GM23338 (cell line): ENCODE data around the gene PPP1R14B. TPM values are rescaled to one million over a fixed set of nuclear protein-coding genes. Genes with fewer than 3 reads are reported as not detected.

Experiments used
- ETS1 ChIP-seq: IDR thresholded peaks from 2 replicates; pipeline ENCODE4 v1.6.1; 2016; ENCODE audit warnings: antibody characterized with exemption
- EZH2 ChIP-seq: fragments of 200-600 bp; sonication (generic); IDR thresholded peaks from one replicate; pipeline ENCODE4 v1.8.0; 2017; ENCODE audit warnings: antibody characterized with exemption, mild to moderate bottlenecking, low read depth; ENCODE audit not compliant: unreplicated experiment
- EZH2phosphoT487 ChIP-seq: fragments of 200-600 bp; sonication (generic); IDR thresholded peaks from one replicate; pipeline ENCODE4 v1.8.1; 2018; ENCODE audit warnings: antibody characterized with exemption; ENCODE audit not compliant: unreplicated experiment
- POLR2AphosphoS5 ChIP-seq: IDR thresholded peaks from 2 replicates; pipeline ENCODE4 v1.6.1; 2016; ENCODE audit warnings: antibody characterized with exemption, low read depth
- STAT1 ChIP-seq: IDR thresholded peaks from one replicate; pipeline ENCODE4 v1.6.1; 2016; ENCODE audit warnings: antibody characterized with exemption; ENCODE audit not compliant: unreplicated experiment
- ZNF114 ChIP-seq: fragments of 250-450 bp; sonication (Bioruptor Pico); IDR thresholded peaks from 2 replicates; pipeline ENCODE4 v1.5.0; 2020; ENCODE audit warnings: mild to moderate bottlenecking, moderate library complexity
- ZNF331 ChIP-seq: fragments of 250-450 bp; sonication (Bioruptor Pico); IDR thresholded peaks from 2 replicates; pipeline ENCODE4 v1.5.0; 2020; ENCODE audit warnings: low read depth, mild to moderate bottlenecking, moderate library complexity
- ZNF462 ChIP-seq: fragments of 250-450 bp; sonication (Bioruptor Pico); IDR thresholded peaks from 2 replicates; pipeline ENCODE4 v1.5.0; 2020; ENCODE audit warnings: mild to moderate bottlenecking, moderate library complexity
- polyA plus RNA-seq: library from polyadenylated mRNA; unstranded; fragments of >200 nt; fragmentation: Nextera tagmentation; extraction: Ambion mirVana; gene quantifications from 2 replicates; pipeline ENCODE4 v1.2.1, GENCODE V29; 2016
- small RNA-seq: library from RNA; depleted of rRNA; stranded (forward); fragments of <200 nt; gene quantifications from one replicate; pipeline ENCODE3, GENCODE V24; 2014; ENCODE audit warnings: low replicate concordance
- total RNA-seq: library from RNA; depleted of rRNA; stranded (reverse); fragments of >200 nt; shearing (Covaris generic); gene quantifications from 2 replicates; pipeline ENCODE4 v1.2.3, GENCODE V29; 2014; rRNA removed
- TF ChIP-seq, protein P1 (sequence below), 2 experiments: fragments of 200-600 bp in 1 of 2; sonication (generic) in 1 of 2; conservative IDR thresholded peaks; 2 replicates each; pipeline versions ENCODE4 v1.5.1 to v1.6.1; 2016 to 2017; ENCODE audit warnings: antibody characterized with exemption in 2 of 2, low read depth in 2 of 2, mild to moderate bottlenecking in 2 of 2, moderate library complexity in 1 of 2

The PPP1R14B gene
- total and polyA plus RNA-seq, 2 experiments from 2014 or later: 250 to 315 TPM

GRCh38 chr11:64196626-64197025, 50.1 kb downstream of the PPP1R14B start (continued):
- TF ChIP-seq ZNF462 (no peak), ZNF114 (no peak), EZH2phosphoT487 (no peak), STAT1 (no peak), ETS1 (no peak), ZNF331 (CRISPR knock-in tag) (no peak), POLR2AphosphoS5 (no peak), EZH2 (no peak)
- TF ChIP-seq, protein P1, sequence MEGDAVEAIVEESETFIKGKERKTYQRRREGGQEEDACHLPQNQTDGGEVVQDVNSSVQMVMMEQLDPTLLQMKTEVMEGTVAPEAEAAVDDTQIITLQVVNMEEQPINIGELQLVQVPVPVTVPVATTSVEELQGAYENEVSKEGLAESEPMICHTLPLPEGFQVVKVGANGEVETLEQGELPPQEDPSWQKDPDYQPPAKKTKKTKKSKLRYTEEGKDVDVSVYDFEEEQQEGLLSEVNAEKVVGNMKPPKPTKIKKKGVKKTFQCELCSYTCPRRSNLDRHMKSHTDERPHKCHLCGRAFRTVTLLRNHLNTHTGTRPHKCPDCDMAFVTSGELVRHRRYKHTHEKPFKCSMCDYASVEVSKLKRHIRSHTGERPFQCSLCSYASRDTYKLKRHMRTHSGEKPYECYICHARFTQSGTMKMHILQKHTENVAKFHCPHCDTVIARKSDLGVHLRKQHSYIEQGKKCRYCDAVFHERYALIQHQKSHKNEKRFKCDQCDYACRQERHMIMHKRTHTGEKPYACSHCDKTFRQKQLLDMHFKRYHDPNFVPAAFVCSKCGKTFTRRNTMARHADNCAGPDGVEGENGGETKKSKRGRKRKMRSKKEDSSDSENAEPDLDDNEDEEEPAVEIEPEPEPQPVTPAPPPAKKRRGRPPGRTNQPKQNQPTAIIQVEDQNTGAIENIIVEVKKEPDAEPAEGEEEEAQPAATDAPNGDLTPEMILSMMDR (conservative IDR thresholded peaks at IDR 0.05; ENCODE audit: low read depth in 2 of 2): no peak

Small RNA genes within 50 kb of the gene (small RNA-seq; reads per million reads assigned to genes)
- gene RF00019: not detected

Other genes starting within 250 kb of the PPP1R14B start
- gene FLRT1, start 211.0 kb downstream of the PPP1R14B start, total RNA-seq: 0.54 and 1.1 TPM in 2 replicates
- 0.40 and 0.76 TPM in 2 replicates for gene FLRT1, start 211.0 kb downstream of the PPP1R14B start, polyA plus RNA-seq
- 22.2 and 33.0 TPM in 2 replicates for gene MACROD1, start 80.8 kb downstream of the PPP1R14B start, total RNA-seq
- gene MACROD1, start 80.8 kb downstream of the PPP1R14B start, polyA plus RNA-seq: 51.3 and 51.6 TPM in 2 replicates
- 346 and 351 TPM in 2 replicates for gene STIP1, start 60.8 kb downstream of the PPP1R14B start, total RNA-seq
- 194 and 213 TPM in 2 replicates for gene STIP1, start 60.8 kb downstream of the PPP1R14B start, polyA plus RNA-seq
- 0.43 and 1.5 TPM in 2 replicates for gene FERMT3, start 40.2 kb downstream of the PPP1R14B start, total RNA-seq
- gene FERMT3, start 40.2 kb downstream of the PPP1R14B start, polyA plus RNA-seq: 1.1 and 1.6 TPM in 2 replicates
- 36.9 and 40.6 TPM in 2 replicates for gene TRPT1, start 20.8 kb downstream of the PPP1R14B start, total RNA-seq
- 52.2 and 55.7 TPM in 2 replicates for gene TRPT1, start 20.8 kb downstream of the PPP1R14B start, polyA plus RNA-seq
- 35.1 and 67.0 TPM in 2 replicates for gene NUDT22, start 20.7 kb downstream of the PPP1R14B start, total RNA-seq
- 31.1 and 33.9 TPM in 2 replicates for gene NUDT22, start 20.7 kb downstream of the PPP1R14B start, polyA plus RNA-seq
- gene DNAJC4, start 16.4 kb downstream of the PPP1R14B start, total RNA-seq: 7.7 and 10.5 TPM in 2 replicates
- 31.0 and 34.4 TPM in 2 replicates for gene DNAJC4, start 16.4 kb downstream of the PPP1R14B start, polyA plus RNA-seq
- 24.2 and 25.8 TPM in 2 replicates for gene VEGFB, start 12.4 kb downstream of the PPP1R14B start, total RNA-seq
- 20.8 and 24.6 TPM in 2 replicates for gene VEGFB, start 12.4 kb downstream of the PPP1R14B start, polyA plus RNA-seq
- 31.4 and 35.0 TPM in 2 replicates for gene FKBP2, start 5.8 kb downstream of the PPP1R14B start, total RNA-seq
- gene FKBP2, start 5.8 kb downstream of the PPP1R14B start, polyA plus RNA-seq: 201 and 221 TPM in 2 replicates
- 89.8 and 103 TPM in 2 replicates for gene PLCB3, start 4.6 kb upstream of the PPP1R14B start, total RNA-seq
- gene PLCB3, start 4.6 kb upstream of the PPP1R14B start, polyA plus RNA-seq: 28.1 and 30.9 TPM in 2 replicates
- gene BAD, start 37.7 kb upstream of the PPP1R14B start, total RNA-seq: 45.8 and 46.4 TPM in 2 replicates
- 45.5 and 46.3 TPM in 2 replicates for gene BAD, start 37.7 kb upstream of the PPP1R14B start, polyA plus RNA-seq
- gene GPR137, start 38.9 kb upstream of the PPP1R14B start, total RNA-seq: 32.5 and 35.6 TPM in 2 replicates
- 16.3 and 17.7 TPM in 2 replicates for gene GPR137, start 38.9 kb upstream of the PPP1R14B start, polyA plus RNA-seq
- 1.0 TPM in 1 of 2 replicates, not detected in the other for gene KCNK4, start 44.4 kb upstream of the PPP1R14B start, total RNA-seq
- not detected in 2 replicates for gene KCNK4, start 44.4 kb upstream of the PPP1R14B start, polyA plus RNA-seq
- not detected in 2 replicates for gene CATSPERZ, start 53.4 kb upstream of the PPP1R14B start, total RNA-seq
- gene CATSPERZ, start 53.4 kb upstream of the PPP1R14B start, polyA plus RNA-seq: 0.99 and 1.8 TPM in 2 replicates
- gene ESRRA, start 58.6 kb upstream of the PPP1R14B start, total RNA-seq: 50.1 and 55.1 TPM in 2 replicates
- gene ESRRA, start 58.6 kb upstream of the PPP1R14B start, polyA plus RNA-seq: 13.7 and 15.7 TPM in 2 replicates
- 298 and 349 TPM in 2 replicates for gene TRMT112, start 70.6 kb upstream of the PPP1R14B start, total RNA-seq
- 927 and 1,003 TPM in 2 replicates for gene TRMT112, start 70.6 kb upstream of the PPP1R14B start, polyA plus RNA-seq
- gene PRDX5, start 71.2 kb upstream of the PPP1R14B start, total RNA-seq: 202 and 212 TPM in 2 replicates
- gene PRDX5, start 71.2 kb upstream of the PPP1R14B start, polyA plus RNA-seq: 300 and 312 TPM in 2 replicates
- gene CCDC88B, start 93.3 kb upstream of the PPP1R14B start, total RNA-seq: 12.1 and 12.3 TPM in 2 replicates
- 5.9 and 6.8 TPM in 2 replicates for gene CCDC88B, start 93.3 kb upstream of the PPP1R14B start, polyA plus RNA-seq
- gene RPS6KA4, start 112.2 kb upstream of the PPP1R14B start, total RNA-seq: 18.6 and 19.9 TPM in 2 replicates
- gene RPS6KA4, start 112.2 kb upstream of the PPP1R14B start, polyA plus RNA-seq: 3.5 and 4.1 TPM in 2 replicates